Brain microvascular endothelial cell (primary cell): ENCODE results near the gene HOXD3.

ENCODE experiments used
- DNase-seq: peaks from one replicate; pipeline ENCODE4 v3.0.0-alpha.2; 2020
- H3K27ac ChIP-seq: fragments of 250-450 bp; sonication (Bioruptor Pico); 2 replicates; pipeline ENCODE4 v1.5.1; 2020; ENCODE audit warnings: mild to moderate bottlenecking, moderate library complexity
- H3K27me3 ChIP-seq: fragments of 250-450 bp; sonication (Bioruptor Pico); replicated peaks from 2 replicates; pipeline ENCODE4 v1.5.1; 2020; ENCODE audit warnings: mild to moderate bottlenecking
- H3K36me3 ChIP-seq: fragments of 250-450 bp; sonication (Bioruptor Pico); replicated peaks from 2 replicates; pipeline ENCODE4 v1.5.1; 2020; ENCODE audit warnings: mild to moderate bottlenecking
- H3K4me3 ChIP-seq: 2 replicates; pipeline ENCODE4 v1.5.1; 2011; ENCODE audit warnings: low read depth, mild to moderate bottlenecking, control low read depth, low read length, moderate library complexity
- in situ Hi-C: cut with HindIII; loops from 2 replicates; pipeline ENCODE4 v1.10.0; 2017; ENCODE audit warnings: low sequenced_read_pairs, low pct_ligation_motif_present
- TF ChIP-seq, protein P1 (sequence below): IDR thresholded peaks from 2 replicates; pipeline ENCODE4 v1.5.1; 2011; ENCODE audit warnings: low read depth, mild to moderate bottlenecking, moderate library complexity, low read length, control low read depth, inconsistent platforms; ENCODE audit errors: missing control alignments

The HOXD3 gene

DNA sequence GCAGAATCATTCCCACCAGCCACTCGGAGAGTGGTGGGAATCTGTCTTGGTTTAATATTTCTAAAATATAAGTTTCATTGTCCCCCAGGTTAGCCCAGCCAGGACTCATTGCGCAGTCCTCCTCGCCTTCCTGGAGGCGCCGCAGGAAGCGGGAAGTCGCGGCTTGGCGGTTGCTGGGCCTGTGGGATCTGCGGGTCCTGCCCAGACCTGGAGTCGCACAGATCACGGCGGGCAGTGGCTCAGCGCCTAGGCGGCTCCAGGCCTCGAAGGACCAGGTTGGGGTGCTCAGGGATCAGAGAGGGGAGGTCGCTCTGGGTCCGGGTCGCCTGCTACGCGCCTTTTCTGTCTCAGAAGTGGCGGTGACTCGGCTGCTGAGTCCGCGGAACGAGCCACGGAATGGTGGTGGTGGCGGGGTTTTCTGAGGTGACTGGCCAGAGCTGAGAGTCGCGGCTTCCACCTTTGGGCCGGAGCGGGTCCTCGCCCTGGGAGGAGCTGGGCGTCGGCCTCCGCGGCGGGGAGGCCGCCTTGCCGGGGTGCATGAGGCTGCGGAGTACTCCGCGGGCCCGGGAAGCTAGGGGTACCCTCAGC is 2.6 kb downstream of the HOXD3 start:
- DNase-seq = no peak
- H3K36me3 ChIP-seq = no peaks in the 10 kb centered on the region
- TF ChIP-seq, protein P1, sequence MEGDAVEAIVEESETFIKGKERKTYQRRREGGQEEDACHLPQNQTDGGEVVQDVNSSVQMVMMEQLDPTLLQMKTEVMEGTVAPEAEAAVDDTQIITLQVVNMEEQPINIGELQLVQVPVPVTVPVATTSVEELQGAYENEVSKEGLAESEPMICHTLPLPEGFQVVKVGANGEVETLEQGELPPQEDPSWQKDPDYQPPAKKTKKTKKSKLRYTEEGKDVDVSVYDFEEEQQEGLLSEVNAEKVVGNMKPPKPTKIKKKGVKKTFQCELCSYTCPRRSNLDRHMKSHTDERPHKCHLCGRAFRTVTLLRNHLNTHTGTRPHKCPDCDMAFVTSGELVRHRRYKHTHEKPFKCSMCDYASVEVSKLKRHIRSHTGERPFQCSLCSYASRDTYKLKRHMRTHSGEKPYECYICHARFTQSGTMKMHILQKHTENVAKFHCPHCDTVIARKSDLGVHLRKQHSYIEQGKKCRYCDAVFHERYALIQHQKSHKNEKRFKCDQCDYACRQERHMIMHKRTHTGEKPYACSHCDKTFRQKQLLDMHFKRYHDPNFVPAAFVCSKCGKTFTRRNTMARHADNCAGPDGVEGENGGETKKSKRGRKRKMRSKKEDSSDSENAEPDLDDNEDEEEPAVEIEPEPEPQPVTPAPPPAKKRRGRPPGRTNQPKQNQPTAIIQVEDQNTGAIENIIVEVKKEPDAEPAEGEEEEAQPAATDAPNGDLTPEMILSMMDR = no peak
- no peak overlapping the region for H3K27ac ChIP-seq
- no peak overlapping the region for H3K4me3 ChIP-seq
- in situ Hi-C loops = no loop called here
- peaks cover 96% of the 10 kb centered on the region for H3K27me3 ChIP-seq

DNA sequence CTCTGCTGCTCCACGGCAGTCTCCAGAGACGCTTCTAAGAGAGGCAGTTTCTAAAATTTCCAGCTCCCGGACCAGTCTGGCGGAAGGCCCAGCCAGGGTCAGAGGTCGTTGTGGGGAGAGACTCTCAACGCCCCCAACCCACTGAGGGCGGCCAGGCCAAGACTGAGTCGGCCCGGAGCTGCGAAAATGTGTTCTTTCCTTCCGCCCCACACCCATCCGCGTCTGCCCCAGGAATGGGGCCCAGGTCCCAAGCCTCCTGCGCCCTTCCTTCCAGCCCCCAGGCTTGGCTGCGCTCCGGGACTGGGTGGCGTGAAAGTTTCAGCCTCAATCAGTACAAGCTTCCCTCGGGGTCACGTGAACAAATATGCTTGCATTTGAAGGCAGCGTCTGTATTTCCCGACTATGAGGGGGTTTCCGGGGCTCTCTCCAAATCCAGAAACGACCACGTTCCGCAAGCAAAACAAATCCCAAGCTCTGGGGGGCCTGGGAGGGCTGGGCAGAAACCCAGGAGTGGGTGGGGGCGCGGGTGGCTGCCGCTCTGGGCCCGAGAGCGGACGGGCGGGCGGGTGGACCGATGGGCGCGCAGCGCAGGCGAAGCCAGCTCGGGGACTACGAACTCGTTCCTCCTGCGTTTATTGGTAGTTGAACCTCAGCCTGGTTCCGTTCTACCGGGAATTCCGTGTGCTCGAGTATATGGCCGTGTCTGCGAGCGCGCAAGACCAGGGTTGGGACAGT is 3.3 kb downstream of the HOXD3 start:
- in situ Hi-C loops = no loop called here
- TF ChIP-seq, protein P1 = no peak
- no peak overlapping the region for H3K27ac ChIP-seq
- H3K36me3 ChIP-seq = no peaks in the 10 kb centered on the region
- H3K27me3 ChIP-seq = peaks cover 96% of the 10 kb centered on the region
- no peak overlapping the region for H3K4me3 ChIP-seq
- DNase-seq = no peak

GRCh38 chr2:176160986-176161824 is 4.1 kb downstream of the HOXD3 start:
- TF ChIP-seq, protein P1 = no peak
- Histone ChIP-seq H3K27me3 (peaks cover 96% of the 10 kb centered on the region), H3K27ac (no peak overlapping the region), H3K4me3 (no peak overlapping the region), H3K36me3 (no peaks in the 10 kb centered on the region)
- in situ Hi-C loops = no loop called here
- DNase-seq = no peak

DNA sequence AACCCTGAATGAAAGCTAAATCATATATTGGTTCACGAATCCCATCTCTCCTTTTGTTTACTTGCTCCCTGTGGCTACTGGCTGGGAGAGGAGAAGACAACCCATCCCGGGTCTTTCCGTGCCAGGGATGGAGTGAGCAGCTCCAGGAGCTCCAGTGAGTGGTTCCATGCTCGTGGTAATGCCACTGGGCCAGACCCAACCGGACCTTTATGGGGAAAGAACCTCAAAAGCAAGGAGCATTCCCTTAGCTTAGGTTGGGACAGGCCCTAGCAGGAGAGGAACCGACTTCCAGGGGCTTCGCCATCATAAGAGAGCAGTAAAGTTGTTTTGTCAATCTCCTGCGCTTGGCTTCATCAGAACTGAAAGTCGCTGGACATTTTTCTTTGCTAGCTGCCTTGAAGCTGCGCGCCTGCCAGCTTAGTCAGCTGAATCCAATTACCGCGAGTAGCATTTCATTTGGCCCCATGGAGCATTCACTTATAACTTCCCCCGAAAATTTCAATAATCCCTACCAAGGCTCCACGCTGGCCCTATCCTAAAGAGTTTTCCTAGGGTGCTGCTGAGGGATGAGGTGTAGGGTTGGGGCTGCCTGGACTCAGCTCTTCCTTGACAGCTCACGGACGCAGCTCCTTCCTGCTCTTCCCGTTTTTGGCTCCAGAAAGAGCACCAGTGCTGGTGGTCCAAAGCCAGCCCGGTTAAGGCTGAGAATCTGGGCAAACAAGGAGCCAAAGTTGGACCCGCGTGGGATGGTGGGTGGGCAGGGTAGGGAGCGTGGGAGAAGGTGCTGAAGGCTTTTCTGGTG is 4.9 kb downstream of the HOXD3 start:
- Histone ChIP-seq H3K27me3 (peaks cover 96% of the 10 kb centered on the region), H3K36me3 (no peaks in the 10 kb centered on the region), H3K4me3 (no peak overlapping the region), H3K27ac (no peak overlapping the region)
- TF ChIP-seq, protein P1 = no peak
- DNase-seq = no peak
- in situ Hi-C loops = no loop called here

DNA sequence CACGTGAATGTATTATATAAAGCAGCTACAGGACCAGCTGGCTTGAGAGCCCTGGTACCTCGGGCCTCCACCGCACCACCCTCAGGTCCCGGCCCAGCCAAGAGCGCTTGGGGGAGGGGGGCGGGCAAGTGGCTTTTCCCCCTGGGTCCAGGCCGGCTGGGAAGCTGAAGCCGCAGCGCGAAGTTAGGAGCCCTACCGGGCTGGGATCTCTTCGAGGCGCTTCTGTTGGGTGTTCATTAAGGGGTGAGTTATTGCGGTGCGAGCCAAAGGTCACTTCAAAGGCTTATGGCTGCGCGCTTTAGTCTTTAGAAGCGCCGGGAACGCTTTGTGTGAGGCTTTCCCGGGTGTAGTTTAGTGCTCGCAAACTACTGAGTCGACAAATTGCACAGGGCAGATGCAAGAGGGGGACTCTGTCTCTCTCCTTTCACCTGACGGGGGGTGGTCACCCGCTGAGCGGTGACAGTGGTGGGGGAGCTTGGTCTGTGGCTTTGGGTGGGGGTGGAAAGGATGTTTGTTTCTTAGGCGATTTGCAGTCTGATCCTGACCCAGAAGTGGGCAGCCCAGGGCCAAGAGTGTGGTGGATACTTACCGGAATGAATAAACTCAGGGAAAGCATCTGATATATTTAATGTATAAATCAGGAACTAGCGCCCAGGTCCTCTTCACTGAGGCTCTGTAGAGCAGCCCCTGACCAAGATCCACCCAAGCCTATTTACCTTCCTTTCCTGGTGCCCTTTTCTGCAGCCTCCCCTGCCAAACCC is 6.0 kb downstream of the HOXD3 start:
- Histone ChIP-seq H3K27ac (no peak overlapping the region), H3K36me3 (no peaks in the 10 kb centered on the region), H3K4me3 (no peak overlapping the region), H3K27me3 (peaks cover 91% of the 10 kb centered on the region)
- in situ Hi-C loops = no loop called here
- TF ChIP-seq, protein P1 = no peak
- no peak for DNase-seq
